HCT116 (cell line): ENCODE data around the gene STX2. TPM values are rescaled to one million over a fixed set of nuclear protein-coding genes. Genes with fewer than 3 reads are reported as not detected.

Experiments
- ATAC-seq: fragments of 200-7000 bp; cut with Tn5 transposase; 2 replicates; pipeline ENCODE4 v1.9.1; 2020; ENCODE audit warnings: mild to moderate bottlenecking, moderate library complexity
- BruUV-seq: library from RNA; stranded (reverse); fragments of 400-500 nt; replicated peaks from 2 replicates; lab custom pipeline; 2021; lab: Mats Ljungman, UMichigan
- CTCF ChIA-PET: fragments of 300-600 bp; sonication (Branson Sonifier 250); formaldehyde crosslinking; loops from one replicate; lab custom pipeline; 2021; ENCODE audit warnings: antibody characterized with exemption; lab: Charles Lee
- POLR2A ChIA-PET: fragments of 300-600, 350-600 bp; sonication (Branson Sonifier 250); formaldehyde crosslinking; loops from one replicate; lab custom pipeline; 2021; ENCODE audit warnings: antibody characterized with exemption; lab: Charles Lee
- RAD21 ChIA-PET, 2 experiments: fragments of 300-600 bp; sonication (Branson Sonifier 250); formaldehyde crosslinking; loops; one replicate each; lab custom pipeline; 2023; ENCODE audit warnings: low total read pairs in 2 of 2; ENCODE audit not compliant: uncharacterized antibody in 2 of 2, unreplicated experiment in 2 of 2, low non-redundant PET in 1 of 2; lab: Charles Lee
- DNase-seq: peaks from one replicate; pipeline ENCODE4 v3.0.0-alpha.2; 2010; ENCODE audit warnings: low read depth, low spot score
- H2AFZ ChIP-seq: fragments of 200-600 bp; shearing (Covaris generic), sonication (generic); 2 replicates; pipeline ENCODE4 v1.6.1; 2017; ENCODE audit warnings: low read depth, mixed run types, mixed read lengths, antibody characterized with exemption, low read length; ENCODE audit not compliant: poor library complexity, severe bottlenecking
- H3K27ac ChIP-seq: 2 replicates; pipeline ENCODE4 v1.5.1; 2012; ENCODE audit warnings: low read depth, low read length
- H3K27me3 ChIP-seq: fragments of 200-600 bp; sonication (generic); 2 replicates; pipeline ENCODE4 v1.6.1; 2016; ENCODE audit warnings: mixed run types, low read length, mixed read lengths; ENCODE audit not compliant: insufficient read depth
- H3K36me3 ChIP-seq, 2 experiments: fragments of 200-500 bp in 1 of 2; fragments of 200-600 bp in 1 of 2; sonication (Bioruptor generic) in 1 of 2; sonication (generic) in 1 of 2; 2 replicates each; pipeline versions ENCODE4 v1.5.1 to v1.6.1; 2014 to 2016; ENCODE audit warnings: low read length in 2 of 2, inconsistent platforms in 1 of 2, mixed read lengths in 1 of 2, mixed run types in 1 of 2; ENCODE audit not compliant: insufficient read depth in 2 of 2, control insufficient read depth in 1 of 2
- H3K4me1 ChIP-seq, 2 experiments: fragments of 200-600 bp in 1 of 2; sonication (generic) in 1 of 2; 2 replicates each; pipeline versions ENCODE4 v1.5.1 to v1.6.1; 2012 to 2017; ENCODE audit warnings: low read length in 2 of 2, inconsistent platforms in 1 of 2, mild to moderate bottlenecking in 1 of 2, mixed read lengths in 1 of 2, mixed run types in 1 of 2, moderate library complexity in 1 of 2; ENCODE audit not compliant: insufficient read depth in 2 of 2, control insufficient read depth in 1 of 2
- H3K4me2 ChIP-seq: fragments of 200-600 bp; sonication (generic); 2 replicates; pipeline ENCODE4 v1.6.1; 2017; ENCODE audit warnings: mixed run types, low read length, mixed read lengths
- H3K4me3 ChIP-seq, 2 experiments: fragments of 200-600 bp in 1 of 2; sonication (generic) in 1 of 2; replicated peaks in 1 of 2; 2 replicates each; pipeline ENCODE4 v1.5.1; 2011 to 2016; ENCODE audit warnings: low read length in 2 of 2, control low read depth in 1 of 2, low read depth in 1 of 2, mild to moderate bottlenecking in 1 of 2, mixed read lengths in 1 of 2, mixed run types in 1 of 2
- H3K79me2 ChIP-seq: fragments of 200-600 bp; sonication (generic); 2 replicates; pipeline ENCODE4 v1.6.1; 2017; ENCODE audit warnings: mild to moderate bottlenecking, mixed run types, low read length, moderate library complexity, mixed read lengths; ENCODE audit not compliant: insufficient read depth
- H3K9ac ChIP-seq: fragments of 200-600 bp; sonication (generic); 2 replicates; pipeline ENCODE4 v1.6.1; 2016; ENCODE audit warnings: low read length, mixed read lengths
- H3K9me2 ChIP-seq: fragments of 200-600 bp; sonication (generic), shearing (Covaris generic); 2 replicates; pipeline ENCODE4 v1.6.1; 2017; ENCODE audit warnings: mixed run types, mild to moderate bottlenecking, moderate library complexity; ENCODE audit not compliant: insufficient read depth
- H3K9me3 ChIP-seq, 2 experiments: fragments of 200-500 bp in 1 of 2; fragments of 200-600 bp in 1 of 2; sonication (Bioruptor generic) in 1 of 2; sonication (generic) in 1 of 2; 2 replicates each; pipeline ENCODE4 v1.6.1; 2014 to 2017; ENCODE audit warnings: low read length in 2 of 2, mixed read lengths in 2 of 2, inconsistent platforms in 1 of 2, low read depth in 1 of 2, mild to moderate bottlenecking in 1 of 2, mixed run types in 1 of 2, moderate library complexity in 1 of 2; ENCODE audit not compliant: control insufficient read depth in 1 of 2, insufficient read depth in 1 of 2
- H4K20me1 ChIP-seq: fragments of 200-600 bp; sonication (generic), shearing (Covaris generic); 2 replicates; pipeline ENCODE4 v1.6.1; 2017; ENCODE audit warnings: mixed run types, mild to moderate bottlenecking, moderate library complexity; ENCODE audit not compliant: insufficient read depth
- CBX3 ChIP-seq: IDR thresholded peaks from 2 replicates; pipeline ENCODE4 v1.6.1; 2012; ENCODE audit warnings: low read depth
- EZH2phosphoT487 ChIP-seq: fragments of 200-600 bp; IDR thresholded peaks from 2 replicates; pipeline ENCODE4 v1.6.1; 2018; ENCODE audit warnings: antibody characterized with exemption, borderline replicate concordance
- FOSL1 ChIP-seq: IDR thresholded peaks from 2 replicates; pipeline ENCODE4 v1.6.1; 2012; ENCODE audit warnings: low read depth
- JUND ChIP-seq: IDR thresholded peaks from 2 replicates; pipeline ENCODE4 v1.6.1; 2012
- MAX ChIP-seq: IDR thresholded peaks from 2 replicates; pipeline ENCODE4 v1.6.1; 2012
- POLR2AphosphoS5 ChIP-seq: IDR thresholded peaks from 2 replicates; pipeline ENCODE4 v1.6.1; 2011; ENCODE audit warnings: mild to moderate bottlenecking, low read depth, low read length, moderate library complexity
- SIN3A ChIP-seq: IDR thresholded peaks from 2 replicates; pipeline ENCODE4 v1.6.1; 2012; ENCODE audit warnings: low read depth
- SRF ChIP-seq: IDR thresholded peaks from 2 replicates; pipeline ENCODE4 v1.6.1; 2012; ENCODE audit warnings: low read depth
- YY1 ChIP-seq: IDR thresholded peaks from 2 replicates; pipeline ENCODE4 v1.6.1; 2011; ENCODE audit warnings: low read length, low read depth, moderate library complexity, mild to moderate bottlenecking; ENCODE audit not compliant: insufficient replicate concordance; ENCODE audit errors: extremely low read depth
- ZNF274 ChIP-seq: fragments of 200-500 bp; sonication (Bioruptor generic); IDR thresholded peaks from 2 replicates; pipeline ENCODE4 v1.6.1; 2014; ENCODE audit warnings: mild to moderate bottlenecking, low read depth, low read length, inconsistent platforms
- intact Hi-C: fragments of 100-400 bp; cut with micrococcal nuclease; formaldehyde crosslinking; loops from 2 replicates; pipeline ENCODE4 v1.10.0; 2022
- total RNA-seq: library from RNA; stranded (reverse); gene quantifications from one replicate; pipeline ENCODE4 v1.2.1, GENCODE V29; 2021; ENCODE audit not compliant: unreplicated experiment
- TF ChIP-seq, protein P1 (sequence below): IDR thresholded peaks from 2 replicates; pipeline ENCODE4 v1.6.1; 2012; ENCODE audit warnings: low read depth
- TF ChIP-seq, protein P2 (sequence below): IDR thresholded peaks from 2 replicates; pipeline ENCODE4 v1.6.1; 2011; ENCODE audit warnings: mild to moderate bottlenecking, low read length, moderate library complexity; ENCODE audit not compliant: insufficient replicate concordance; ENCODE audit errors: extremely low read depth

Gene STX2
- total RNA-seq, 1 experiment from 2014 or later: 19.2 TPM

- Histone ChIP-seq H3K9me3 (no peaks in the 10 kb centered on the region), H3K9ac (no peak overlapping the region), H4K20me1 (peaks cover 26% of the 10 kb centered on the region; the same call in 1 of the 2 replicates), H3K27me3 (no peaks in the 10 kb centered on the region), H3K36me3 (peaks cover 24 to 28% of the 10 kb centered on the region in 2 experiments), H3K27ac (no peak overlapping the region), H3K4me2 (no peak overlapping the region), H3K9me2 (no peaks in the 10 kb centered on the region)
- no peak for DNase-seq
- intact Hi-C loops: no loop called here
- TF ChIP-seq JUND (no peak), SIN3A (no peak), MAX (no peak), FOSL1 (no peak), SRF (no peak), YY1 (no peak), ZNF274 (no peak), CBX3 (no peak), POLR2AphosphoS5 (no peak), EZH2phosphoT487 (no peak)
- TF ChIP-seq, protein P1, sequence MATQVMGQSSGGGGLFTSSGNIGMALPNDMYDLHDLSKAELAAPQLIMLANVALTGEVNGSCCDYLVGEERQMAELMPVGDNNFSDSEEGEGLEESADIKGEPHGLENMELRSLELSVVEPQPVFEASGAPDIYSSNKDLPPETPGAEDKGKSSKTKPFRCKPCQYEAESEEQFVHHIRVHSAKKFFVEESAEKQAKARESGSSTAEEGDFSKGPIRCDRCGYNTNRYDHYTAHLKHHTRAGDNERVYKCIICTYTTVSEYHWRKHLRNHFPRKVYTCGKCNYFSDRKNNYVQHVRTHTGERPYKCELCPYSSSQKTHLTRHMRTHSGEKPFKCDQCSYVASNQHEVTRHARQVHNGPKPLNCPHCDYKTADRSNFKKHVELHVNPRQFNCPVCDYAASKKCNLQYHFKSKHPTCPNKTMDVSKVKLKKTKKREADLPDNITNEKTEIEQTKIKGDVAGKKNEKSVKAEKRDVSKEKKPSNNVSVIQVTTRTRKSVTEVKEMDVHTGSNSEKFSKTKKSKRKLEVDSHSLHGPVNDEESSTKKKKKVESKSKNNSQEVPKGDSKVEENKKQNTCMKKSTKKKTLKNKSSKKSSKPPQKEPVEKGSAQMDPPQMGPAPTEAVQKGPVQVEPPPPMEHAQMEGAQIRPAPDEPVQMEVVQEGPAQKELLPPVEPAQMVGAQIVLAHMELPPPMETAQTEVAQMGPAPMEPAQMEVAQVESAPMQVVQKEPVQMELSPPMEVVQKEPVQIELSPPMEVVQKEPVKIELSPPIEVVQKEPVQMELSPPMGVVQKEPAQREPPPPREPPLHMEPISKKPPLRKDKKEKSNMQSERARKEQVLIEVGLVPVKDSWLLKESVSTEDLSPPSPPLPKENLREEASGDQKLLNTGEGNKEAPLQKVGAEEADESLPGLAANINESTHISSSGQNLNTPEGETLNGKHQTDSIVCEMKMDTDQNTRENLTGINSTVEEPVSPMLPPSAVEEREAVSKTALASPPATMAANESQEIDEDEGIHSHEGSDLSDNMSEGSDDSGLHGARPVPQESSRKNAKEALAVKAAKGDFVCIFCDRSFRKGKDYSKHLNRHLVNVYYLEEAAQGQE: no peak
- TF ChIP-seq, protein P2, sequence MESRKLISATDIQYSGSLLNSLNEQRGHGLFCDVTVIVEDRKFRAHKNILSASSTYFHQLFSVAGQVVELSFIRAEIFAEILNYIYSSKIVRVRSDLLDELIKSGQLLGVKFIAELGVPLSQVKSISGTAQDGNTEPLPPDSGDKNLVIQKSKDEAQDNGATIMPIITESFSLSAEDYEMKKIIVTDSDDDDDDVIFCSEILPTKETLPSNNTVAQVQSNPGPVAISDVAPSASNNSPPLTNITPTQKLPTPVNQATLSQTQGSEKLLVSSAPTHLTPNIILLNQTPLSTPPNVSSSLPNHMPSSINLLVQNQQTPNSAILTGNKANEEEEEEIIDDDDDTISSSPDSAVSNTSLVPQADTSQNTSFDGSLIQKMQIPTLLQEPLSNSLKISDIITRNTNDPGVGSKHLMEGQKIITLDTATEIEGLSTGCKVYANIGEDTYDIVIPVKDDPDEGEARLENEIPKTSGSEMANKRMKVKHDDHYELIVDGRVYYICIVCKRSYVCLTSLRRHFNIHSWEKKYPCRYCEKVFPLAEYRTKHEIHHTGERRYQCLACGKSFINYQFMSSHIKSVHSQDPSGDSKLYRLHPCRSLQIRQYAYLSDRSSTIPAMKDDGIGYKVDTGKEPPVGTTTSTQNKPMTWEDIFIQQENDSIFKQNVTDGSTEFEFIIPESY: no peak
- TF ChIP-seq, all 23 proteins: peak for 0
- H3K4me1 ChIP-seq: no peaks in the 10 kb centered on the region
- ChIA-PET CTCF (no interaction called here), POLR2A (no interaction called here), RAD21 (no interaction called here)
- peak; percentile 15 for ATAC-seq
- H3K79me2 ChIP-seq: peaks cover 20% of the 10 kb centered on the region
- H2AFZ ChIP-seq: no peak overlapping the region
- no TSS peak for BruUV-seq
- H3K4me3 ChIP-seq: no peak overlapping the region
These were observed 40.8 kb upstream of the STX2 start for GRCh38 chr12:130879781-130880389.
